Amygdala (tissue), 56 donors: Measurements from ENCODE around the gene SCN3A.

Experiments used
- DNase-seq, 56 donors: peaks; one replicate each; lab custom pipeline; 2025; lab: John Stamatoyannopoulos, UW

Gene SCN3A

DNA sequence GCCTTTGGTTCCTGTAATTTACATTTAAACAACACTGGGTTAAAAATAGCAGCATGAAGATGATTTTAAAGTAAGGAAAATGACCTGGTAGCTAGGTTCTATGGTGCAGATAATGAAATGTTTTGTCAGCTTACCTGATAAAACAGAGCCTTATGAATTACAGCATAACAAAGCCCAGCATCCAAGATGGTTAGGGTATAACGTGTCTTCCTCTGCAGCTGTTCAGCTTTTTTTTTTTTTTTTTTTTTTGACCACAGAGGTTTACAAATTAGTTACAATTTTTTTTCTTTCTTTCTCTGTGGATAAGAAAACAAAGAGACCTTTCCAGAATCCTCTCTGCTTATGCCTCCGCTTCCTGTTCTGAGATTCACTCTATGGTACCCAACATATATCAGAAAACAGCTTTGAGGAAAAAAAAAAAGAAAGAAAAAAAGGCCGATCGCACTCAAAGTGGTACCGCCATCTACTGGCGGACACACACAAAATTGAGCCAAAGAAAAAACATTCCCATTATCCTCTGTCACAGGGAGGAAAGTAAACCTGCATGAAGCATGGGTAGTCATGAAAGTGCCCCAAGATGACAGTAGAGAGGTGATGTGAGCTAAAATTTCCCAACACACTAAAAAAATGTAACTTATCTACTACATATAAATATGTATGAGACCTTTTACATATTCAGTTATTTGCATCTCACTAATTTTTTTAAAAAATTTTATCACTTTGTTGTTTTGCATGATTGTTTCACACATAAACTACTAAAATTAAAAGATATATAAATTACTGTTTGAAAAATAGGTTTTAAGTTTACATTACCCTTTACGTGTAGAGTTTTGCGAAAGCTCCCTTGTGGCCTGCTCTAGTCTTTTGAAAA is at the start of gene SCN3A:
TSS of gene SCN3A (minus strand) at position 362 of the 871 bp plus-strand sequence. CDS start 27,656 bp downstream, outside the sequence.
- peak in 21 of 56 donors; percentile 0 to 59 (median 2) for DNase-seq

GRCh38 chr2:165253178-165253577 is 49.3 kb upstream of the SCN3A start:
- DNase-seq, result no peak

- no peak for DNase-seq
These were observed 47.5 kb upstream of the SCN3A start for GRCh38 chr2:165251366-165251765.

DNA sequence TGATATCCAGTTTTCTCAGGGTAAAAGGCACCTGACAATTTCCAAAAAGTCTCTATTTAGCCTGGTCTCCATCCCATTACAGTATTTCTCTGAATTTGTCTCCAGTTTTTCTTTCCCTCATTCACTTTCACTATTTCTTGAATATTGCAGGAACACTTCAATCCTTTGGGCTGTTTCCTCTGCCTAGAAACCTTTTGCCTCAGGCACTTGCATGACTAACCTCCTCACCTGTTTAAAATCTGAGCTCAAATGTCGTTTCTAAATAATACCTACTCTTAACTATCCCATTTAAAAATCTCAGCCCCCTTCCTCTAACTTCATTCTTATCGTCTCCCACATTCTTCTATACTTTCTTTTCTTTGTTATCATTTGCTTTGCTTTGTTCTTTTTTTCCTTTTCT is 44.4 kb upstream of the SCN3A start:
- DNase-seq, result no peak

DNA sequence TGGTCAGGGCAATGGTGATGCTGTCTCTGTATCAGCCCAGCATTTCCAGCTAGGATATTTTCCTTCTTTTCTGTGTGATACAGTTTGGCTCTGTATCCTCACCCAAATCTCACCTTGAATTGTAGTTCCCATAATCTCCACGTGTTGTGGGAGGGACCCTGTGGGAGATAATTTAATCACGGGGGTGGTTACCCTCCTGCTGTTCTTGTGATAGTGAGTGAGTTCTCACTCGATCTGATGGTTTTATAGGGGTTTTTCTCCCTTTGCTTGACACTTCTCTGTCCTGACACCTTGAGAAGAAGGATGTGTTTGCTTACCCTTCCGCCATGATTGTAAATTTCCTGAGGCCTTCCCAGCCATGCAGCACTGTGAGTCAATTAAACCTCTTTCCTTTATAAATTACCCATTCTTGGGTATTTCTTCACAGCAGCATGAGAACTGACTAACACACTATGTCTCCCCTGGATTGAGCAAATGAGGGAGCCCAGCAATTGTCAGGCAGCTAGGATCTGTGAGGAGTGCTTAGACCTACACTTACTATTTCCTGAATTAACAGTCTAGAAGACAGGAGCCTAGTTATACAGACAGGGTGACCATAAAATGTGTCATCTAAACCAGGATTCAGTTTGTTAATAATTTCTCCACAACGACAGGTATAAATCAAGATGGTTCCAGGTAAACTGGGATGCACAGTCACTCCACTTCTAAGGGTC is 41.4 kb upstream of the SCN3A start:
- no peak for DNase-seq

DNA sequence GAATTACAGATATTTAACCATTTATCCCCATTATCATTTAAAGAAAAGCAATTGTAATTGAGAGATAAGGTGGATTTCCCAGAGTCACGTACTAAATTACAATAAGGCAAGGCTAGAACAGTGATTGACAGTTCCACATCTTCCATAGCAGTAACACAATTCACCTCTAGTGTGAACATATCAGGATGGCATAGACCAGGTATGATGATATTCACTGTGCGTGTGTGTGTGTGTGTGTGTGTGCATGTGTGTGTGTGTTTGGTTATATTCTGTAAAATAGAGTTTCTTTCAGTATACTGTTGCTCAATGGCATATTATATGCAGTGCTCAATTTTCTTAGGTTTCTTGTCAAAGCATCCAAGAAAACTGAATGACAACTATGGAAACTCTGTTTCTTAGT is 37.1 kb upstream of the SCN3A start:
- no peak for DNase-seq

GRCh38 chr2:165239856-165240515 is 36.1 kb upstream of the SCN3A start:
- DNase-seq, result peak in 3 of 56 donors; percentile 2 to 12 (median 8)

- peak in 9 of 56 donors; percentile 1 to 72 (median 2) for DNase-seq
These were observed 35.4 kb upstream of the SCN3A start, which contains the start of gene SCN2A for GRCh38 chr2:165239230-165239629. SCN2A (plus strand) TSS chr2:165239414; CDS start chr2:165295824, 56,410 bp downstream.

GRCh38 chr2:165238295-165238694 is 34.4 kb upstream of the SCN3A start:
- DNase-seq, result no peak

DNA sequence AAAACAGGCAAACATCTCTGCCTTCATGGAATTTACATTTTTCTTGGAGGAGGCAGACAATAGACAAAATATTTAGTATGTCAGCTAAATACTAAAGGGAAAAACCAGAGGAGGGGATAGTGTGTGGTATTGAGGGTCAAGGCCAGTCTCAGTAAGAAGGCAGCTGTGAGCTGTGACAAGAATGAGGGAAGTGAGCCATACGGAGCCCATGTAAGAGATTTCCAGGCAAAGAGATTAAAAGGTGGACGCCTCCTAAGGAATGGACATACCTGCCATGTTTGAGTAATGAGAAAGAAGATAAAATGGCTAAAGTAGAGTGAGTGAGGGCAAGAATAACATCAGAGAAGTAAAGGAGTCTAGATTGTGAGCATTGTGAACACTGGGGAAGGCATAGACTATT is 33.2 kb upstream of the SCN3A start:
- no peak for DNase-seq

GRCh38 chr2:165227571-165227970 is 23.7 kb upstream of the SCN3A start:
- DNase-seq, result no peak

DNA sequence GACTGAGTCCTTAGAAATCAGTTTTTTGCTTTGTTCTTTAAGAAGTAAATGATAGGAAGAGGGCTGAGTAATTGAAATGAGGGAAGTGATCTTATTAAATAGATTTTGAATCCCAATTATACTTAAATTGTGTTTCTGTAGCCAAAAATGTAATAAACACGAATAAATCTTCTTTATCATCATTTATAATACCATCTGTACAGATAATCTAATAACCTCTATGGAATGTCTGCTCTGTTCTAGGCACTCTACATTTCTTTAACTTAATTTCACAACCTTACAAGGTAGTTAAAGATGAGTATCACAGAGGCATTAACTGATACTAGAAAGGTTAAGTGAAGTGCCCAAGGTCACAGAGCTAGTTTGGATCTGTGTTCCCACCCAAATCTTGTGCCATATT is 21.1 kb upstream of the SCN3A start:
- no peak for DNase-seq

DNA sequence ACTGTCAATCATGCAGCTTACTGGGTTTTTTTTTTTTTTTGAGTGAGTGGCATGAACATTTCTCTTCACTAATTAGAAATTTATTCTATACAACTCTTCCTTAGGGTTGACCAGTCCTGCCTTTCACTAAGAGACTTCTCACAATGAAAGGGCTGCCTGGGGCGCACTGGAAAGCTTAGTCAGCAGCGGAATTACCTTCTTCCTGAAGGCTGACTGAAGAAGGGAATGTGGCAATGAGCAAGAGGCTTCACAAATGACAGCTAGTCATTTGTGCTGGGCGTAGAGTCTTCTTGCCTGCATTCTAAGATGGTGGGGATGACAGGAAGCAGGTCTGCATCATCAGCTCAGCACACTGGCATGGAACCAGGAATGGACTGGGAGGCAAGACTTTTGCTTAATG is 15.6 kb upstream of the SCN3A start:
- no peak for DNase-seq

DNA sequence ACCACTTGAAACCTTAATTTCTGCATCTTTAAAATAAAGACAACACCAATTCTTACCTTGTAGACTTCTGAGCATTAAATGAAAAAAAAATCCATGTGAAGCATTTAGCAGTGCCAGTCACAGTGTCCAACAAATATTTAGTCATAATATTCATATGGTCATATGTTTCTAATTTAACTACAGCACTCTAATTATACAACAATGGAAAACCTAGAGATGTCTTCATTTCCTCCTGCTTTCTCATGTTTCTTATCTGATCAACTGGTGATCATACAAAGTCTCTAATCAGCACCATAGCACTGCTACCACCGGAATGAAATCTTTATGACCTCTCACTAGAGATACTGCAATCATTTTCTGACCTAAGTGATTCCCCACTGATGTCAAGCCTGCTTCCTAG is 10.2 kb upstream of the SCN3A start:
- no peak for DNase-seq

DNA sequence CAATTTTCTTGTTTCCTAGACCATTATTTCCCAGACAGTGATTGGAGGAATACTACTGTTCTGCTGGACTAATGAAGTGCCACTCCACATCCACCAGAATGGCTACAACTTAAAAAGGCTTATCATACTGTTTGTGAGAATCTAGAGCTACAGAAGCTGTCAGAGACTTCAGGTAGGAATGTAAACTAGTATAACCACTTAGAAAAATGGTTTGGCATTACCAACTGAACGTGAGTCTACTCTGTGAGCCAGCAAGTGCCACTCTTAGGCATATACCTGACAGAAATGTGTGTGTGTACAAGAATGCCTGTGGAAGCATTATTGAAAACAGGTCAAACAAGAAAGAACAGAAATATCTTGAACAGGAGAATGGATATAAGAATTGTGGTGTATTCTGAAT is 4.2 kb upstream of the SCN3A start:
- DNase-seq, result no peak

DNA sequence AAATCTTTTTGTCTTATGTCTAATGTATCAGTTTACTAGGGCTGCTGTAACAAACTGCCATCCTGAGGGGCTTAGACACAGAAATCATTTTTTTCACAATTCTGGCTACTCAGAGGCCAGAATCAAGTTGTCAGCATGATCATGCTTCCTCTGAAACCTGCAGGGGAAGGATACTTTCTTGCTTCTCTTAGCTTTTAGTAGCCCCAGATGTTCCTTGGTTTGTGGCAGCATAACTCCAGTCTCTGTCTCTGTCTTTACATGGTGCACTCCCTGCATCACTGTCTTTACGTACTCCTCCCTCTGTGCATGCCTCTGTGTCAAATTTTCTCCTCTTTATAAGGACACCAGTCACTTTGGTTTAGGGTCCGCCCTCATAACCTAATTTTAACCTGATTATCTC is 2.0 kb upstream of the SCN3A start:
- DNase-seq, result no peak

DNA sequence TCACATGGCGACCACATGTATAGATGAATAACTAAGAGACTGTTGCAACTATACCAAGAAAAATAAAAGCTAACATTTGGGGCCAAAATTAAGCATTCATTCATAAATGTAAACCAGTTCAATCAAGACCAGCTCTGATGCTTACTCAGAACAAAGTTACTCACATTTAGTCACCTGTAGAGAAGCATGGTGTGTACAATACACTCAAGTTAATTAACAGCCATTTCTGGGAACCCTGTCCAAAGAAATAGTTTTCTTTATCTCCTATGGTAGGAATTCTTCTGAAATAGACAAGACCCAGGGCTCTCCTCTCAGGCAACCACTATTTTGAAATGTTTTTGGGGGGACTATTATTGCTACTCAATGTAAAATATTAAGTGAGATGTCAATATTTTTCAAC is 1.6 kb downstream of the SCN3A start:
- no peak for DNase-seq

- DNase-seq, result no peak
These were observed 5.7 kb downstream of the SCN3A start for GRCh38 chr2:165198181-165198580.

GRCh38 chr2:165197346-165197745 is 6.5 kb downstream of the SCN3A start:
- no peak for DNase-seq

DNA sequence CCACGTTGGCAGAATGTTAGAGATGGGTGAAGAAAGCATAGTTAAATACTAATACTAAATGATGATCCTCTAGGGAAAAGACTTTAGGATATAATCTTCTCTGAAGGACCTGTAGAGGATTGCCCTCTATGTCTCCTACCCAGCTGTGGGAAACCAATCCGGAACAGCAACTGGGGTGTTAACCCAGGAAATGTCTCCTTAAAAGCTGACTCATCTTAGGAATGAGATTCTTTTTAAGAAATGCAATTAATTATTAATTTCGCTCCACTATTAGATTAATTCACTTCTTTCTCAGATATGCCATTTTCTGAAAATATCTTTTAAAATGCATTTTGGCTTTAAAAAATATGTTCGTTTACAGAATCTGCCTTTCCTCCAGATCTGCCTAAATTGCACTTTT is 7.4 kb downstream of the SCN3A start:
- no peak for DNase-seq

GRCh38 chr2:165193178-165193777 is 10.6 kb downstream of the SCN3A start:
- DNase-seq, result no peak
